ENCODE data around the gene MCCD1. TPM values are rescaled to one million over a fixed set of nuclear protein-coding genes. Genes with fewer than 3 reads are reported as not detected.

The MCCD1 gene
- total and polyA plus RNA-seq, 2 donors from 2014 or later = 3.5 to 325 TPM

GRCh38 chr6:31572041-31572911, 43.5 kb downstream of the MCCD1 start, which contains the start of gene LTA:
Gene LTA, plus strand, starts transcription at chr6:31572289. Its CDS starts 454 bp downstream, at chr6:31572743.
- Histone ChIP-seq H3K9ac (ENCODE audit: low read length in 3 of 3) (no peak within 1 kb of the TSS), H3K27me3 (ENCODE audit: control insufficient read depth, insufficient read depth, low read length) (no peaks in the 10 kb centered on the region), H3K27ac (ENCODE audit: low read depth in 2 of 2, low read length in 2 of 2) (no peak within 1 kb of the TSS), H3K4me1 (ENCODE audit: control insufficient read depth in 2 of 3, insufficient read depth in 2 of 3, low read depth in 1 of 3, low read length in 3 of 3) (no peaks in the 10 kb centered on the region), H3K36me3 (ENCODE audit: control insufficient read depth in 2 of 3, insufficient read depth in 3 of 3, low read length in 3 of 3) (no peaks in the 10 kb centered on the region), H3K4me3 (ENCODE audit: low read length in 3 of 3) (no peak within 1 kb of the TSS), H3K9me3 (ENCODE audit: control insufficient read depth in 2 of 3, insufficient read depth in 1 of 3, low read length in 3 of 3) (no peaks in the 10 kb centered on the region)
- FAIRE-seq (no peak), DNase-seq (peak in 1 of 5 donors; percentile 72)
- TF ChIP-seq CTCF (IDR thresholded peaks at IDR 0.05; ENCODE audit: borderline replicate concordance, extremely low read depth, insufficient read depth) = no peak
- intact Hi-C loops (cut with DNase I) = no loop called here

GRCh38 chr6:31573239-31574105, 44.7 kb downstream of the MCCD1 start:
- H3K27me3 ChIP-seq (ENCODE audit: control insufficient read depth, insufficient read depth, low read length) = no peaks in the 10 kb centered on the region
- intact Hi-C loops (cut with DNase I) = no loop called here

More at GRCh38 chr6:31573239-31574105, 44.7 kb downstream of the MCCD1 start:
- no peak for DNase-seq
- TF ChIP-seq CTCF (IDR thresholded peaks at IDR 0.05; ENCODE audit: borderline replicate concordance, extremely low read depth, insufficient read depth) = no peak
- Histone ChIP-seq H3K9me3 (ENCODE audit: control insufficient read depth in 2 of 3, insufficient read depth in 1 of 3, low read length in 3 of 3) (no peaks in the 10 kb centered on the region), H3K27ac (ENCODE audit: low read depth in 2 of 2, low read length in 2 of 2) (no peak overlapping the region), H3K36me3 (ENCODE audit: control insufficient read depth in 2 of 3, insufficient read depth in 3 of 3, low read length in 3 of 3) (no peaks in the 10 kb centered on the region), H3K4me1 (ENCODE audit: control insufficient read depth in 2 of 3, insufficient read depth in 2 of 3, low read depth in 1 of 3, low read length in 3 of 3) (no peaks in the 10 kb centered on the region), H3K9ac (ENCODE audit: low read length in 3 of 3) (no peak overlapping the region), H3K4me3 (ENCODE audit: low read length in 3 of 3) (no peak overlapping the region)
- no peak for FAIRE-seq
